Gastrocnemius medialis (tissue), 4 donors: ENCODE results near the gene SEMA3E. TPM values are rescaled to one million over a fixed set of nuclear protein-coding genes. Genes with fewer than 3 reads are reported as not detected.

Source experiments
- ATAC-seq, 2 donors: fragments of 150-250 bp; one replicate each; pipeline ENCODE4 v1.9.1; 2016
- DNase-seq, 2 donors: peaks; one replicate each; pipeline ENCODE4 v3.0.0-alpha.2; 2019
- H3K27ac ChIP-seq, 4 donors: fragments of 200-600 bp; sonication (generic); 1 replicate in 1 of 4; 2 replicates in 3 of 4; pipeline ENCODE4 v1.5.1; 2016 to 2018; ENCODE audit warnings: mild to moderate bottlenecking in 2 of 4, moderate library complexity in 1 of 4
- H3K27me3 ChIP-seq, 3 donors: fragments of 200-600 bp; sonication (generic) in 2 of 3; 1 replicate in 1 of 3; 2 replicates in 2 of 3; pipeline versions ENCODE4 v1.5.1 to v1.6.0; 2016 to 2019; ENCODE audit warnings: mild to moderate bottlenecking in 1 of 3, moderate library complexity in 1 of 3
- H3K36me3 ChIP-seq, 2 donors: fragments of 200-600 bp; sonication (generic) in 1 of 2; one replicate each; pipeline ENCODE4 v1.5.1; 2017 to 2018
- H3K4me1 ChIP-seq, 2 donors: fragments of 200-600 bp; sonication (generic) in 1 of 2; one replicate each; pipeline ENCODE4 v1.5.1; 2016 to 2017; ENCODE audit warnings: mild to moderate bottlenecking in 2 of 2
- H3K4me3 ChIP-seq, 4 donors: fragments of 200-600 bp; sonication (generic) in 3 of 4; 1 replicate in 1 of 4; 2 replicates in 3 of 4; pipeline ENCODE4 v1.5.1; 2016 to 2019; ENCODE audit warnings: mild to moderate bottlenecking in 2 of 4
- H3K9me3 ChIP-seq, 3 donors: fragments of 200-600 bp; sonication (generic) in 2 of 3; 1 replicate in 1 of 3; 2 replicates in 2 of 3; pipeline ENCODE4 v1.5.1; 2016 to 2019
- CTCF ChIP-seq, 5 experiments: fragments of 450-650 bp in 3 of 5; fragments of 200-600 bp in 2 of 5; sonication (generic) in 2 of 5; IDR thresholded peaks in 4 of 5; conservative IDR thresholded peaks in 1 of 5; 1 replicate in 4 of 5; 2 replicates in 1 of 5; pipeline ENCODE4 v1.5.1; 2016 to 2019; ENCODE audit warnings: antibody characterized with exemption in 5 of 5, mild to moderate bottlenecking in 3 of 5, moderate library complexity in 3 of 5
- POLR2A ChIP-seq, 2 donors: fragments of 450-650 bp; IDR thresholded peaks; one replicate each; pipeline ENCODE4 v1.6.1; 2017; ENCODE audit warnings: antibody characterized with exemption in 2 of 2, mild to moderate bottlenecking in 2 of 2, moderate library complexity in 2 of 2
- in situ Hi-C, 4 donors: fragments of 200-750 bp; cut with MboI; loops; one replicate each; pipeline versions ENCODE4 v1.15.0 to v1.8.0; 2017; ENCODE audit warnings: low sequenced_read_pairs in 4 of 4
- intact Hi-C: fragments of 100-400 bp; cut with DNase I; formaldehyde crosslinking; loops from one replicate; pipeline ENCODE4 v1.15.1; 2023; ENCODE audit warnings: low total_unique reads
- total RNA-seq, 4 donors: library from RNA; depleted of rRNA; stranded (reverse); fragments of >200 nt; gene quantifications; one replicate each; pipeline versions ENCODE4 v1.1.0 to v1.2.3, GENCODE V29; 2016

The SEMA3E gene
- total RNA-seq, 4 donors from 2014 or later, result 0.22 to 0.41 (median 0.32) TPM; not detected in 1

GRCh38 chr7:83321011-83321410 is 327.9 kb downstream of the SEMA3E start:
- DNase-seq, result no peak
- H3K9me3 ChIP-seq, result no peaks in the 10 kb centered on the region
- ATAC-seq, result no peak
- no peak overlapping the region for H3K4me3 ChIP-seq
- in situ Hi-C loops, result no loop called here
- intact Hi-C loops, result no loop called here
- H3K4me1 ChIP-seq, result no peaks in the 10 kb centered on the region
- H3K27me3 ChIP-seq, result no peaks in the 10 kb centered on the region
- TF ChIP-seq CTCF (IDR thresholded peaks at IDR 0.05 in 4 of 5, conservative IDR thresholded peaks at IDR 0.05 in 1 of 5) (no peak), POLR2A (IDR thresholded peaks at IDR 0.05) (no peak)
- H3K27ac ChIP-seq, result no peak overlapping the region
- no peaks in the 10 kb centered on the region for H3K36me3 ChIP-seq

GRCh38 chr7:83313931-83314330 is 335.0 kb downstream of the SEMA3E start:
- Histone ChIP-seq H3K27me3 (no peaks in the 10 kb centered on the region), H3K4me3 (no peak overlapping the region), H3K4me1 (no peaks in the 10 kb centered on the region), H3K36me3 (no peaks in the 10 kb centered on the region), H3K9me3 (no peaks in the 10 kb centered on the region), H3K27ac (no peak overlapping the region)
- no peak for DNase-seq
- ATAC-seq, result no peak
- TF ChIP-seq CTCF (IDR thresholded peaks at IDR 0.05 in 4 of 5, conservative IDR thresholded peaks at IDR 0.05 in 1 of 5) (no peak), POLR2A (IDR thresholded peaks at IDR 0.05) (no peak)
- in situ Hi-C loops, result no loop called here
- intact Hi-C loops, result no loop called here
